ENCODE results near the gene DYNLRB2.

The DYNLRB2 gene

GRCh38 chr16:80599466-80599865 is 58.7 kb downstream of the DYNLRB2 start:
- DNase-seq (ENCODE audit: low spot score), result no peak
